Measurements from ENCODE around the gene MEGF11.

- TF ChIP-seq ATF3 (IDR thresholded peaks at IDR 0.05) (no peak), CTCF (IDR thresholded peaks at IDR 0.05 in 2 of 3, conservative IDR thresholded peaks at IDR 0.05 in 1 of 3; ENCODE audit: borderline replicate concordance in 1 of 3, insufficient read depth in 1 of 3, low read depth in 2 of 3, low read length in 2 of 3) (no peak), POLR2A (IDR thresholded peaks at IDR 0.05; ENCODE audit: borderline replicate concordance, extremely low read depth, insufficient read depth, insufficient read length) (no peak), CEBPB (IDR thresholded peaks at IDR 0.05; ENCODE audit: low read depth) (no peak), TCF7L2 (IDR thresholded peaks at IDR 0.05; ENCODE audit: borderline replicate concordance, extremely low read depth, insufficient read depth, insufficient read length) (no peak), EZH2 (IDR thresholded peaks at IDR 0.05) (no peak), POLR2AphosphoS5 (IDR thresholded peaks at IDR 0.05; ENCODE audit: low read depth, low read length) (no peak), JUND (IDR thresholded peaks at IDR 0.05) (no peak), REST (IDR thresholded peaks at IDR 0.05; ENCODE audit: low read depth) (no peak), MAX (IDR thresholded peaks at IDR 0.05) (no peak), YY1 (IDR thresholded peaks at IDR 0.05; ENCODE audit: extremely low read depth, insufficient replicate concordance, low read depth, low read length) (no peak), FOSL1 (IDR thresholded peaks at IDR 0.05; ENCODE audit: low read depth) (no peak)
Measured at GRCh38 chr15:66142285-66142684, 111.3 kb downstream of the MEGF11 start.
